Limb (tissue), 2 donors: ENCODE data around the gene PLET1.
"Not testable (repeated sequence)": the region's sequence is repeated elsewhere in the genome, so short reads cannot be mapped to it uniquely, and the experiment has no call there.

Source experiments
- DNase-seq, 2 donors: peaks; one replicate each; pipeline ENCODE4 v3.0.0-alpha.2; 2016; ENCODE audit errors: extremely low spot score in 2 of 2

Gene PLET1

DNA sequence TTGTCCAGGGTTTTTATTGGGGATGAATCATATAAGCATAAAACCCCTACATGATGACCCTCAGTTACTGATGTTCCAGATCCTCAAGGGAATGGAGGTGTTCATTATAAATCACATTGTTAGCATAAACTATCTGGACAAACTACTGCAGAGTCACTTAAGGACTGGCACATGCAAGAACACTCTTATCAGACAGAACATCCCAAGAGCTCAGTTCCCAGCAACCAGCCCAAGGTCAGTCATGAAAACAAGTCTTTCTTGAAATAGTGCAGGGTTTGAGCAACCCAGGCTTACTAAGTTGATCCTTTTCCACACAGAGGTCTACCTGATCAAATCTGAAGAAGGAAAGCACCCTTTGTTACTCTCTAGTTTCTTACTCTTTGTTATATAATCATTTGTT lies 48.0 kb downstream of the PLET1 start:
- DNase-seq, result no peak

DNA sequence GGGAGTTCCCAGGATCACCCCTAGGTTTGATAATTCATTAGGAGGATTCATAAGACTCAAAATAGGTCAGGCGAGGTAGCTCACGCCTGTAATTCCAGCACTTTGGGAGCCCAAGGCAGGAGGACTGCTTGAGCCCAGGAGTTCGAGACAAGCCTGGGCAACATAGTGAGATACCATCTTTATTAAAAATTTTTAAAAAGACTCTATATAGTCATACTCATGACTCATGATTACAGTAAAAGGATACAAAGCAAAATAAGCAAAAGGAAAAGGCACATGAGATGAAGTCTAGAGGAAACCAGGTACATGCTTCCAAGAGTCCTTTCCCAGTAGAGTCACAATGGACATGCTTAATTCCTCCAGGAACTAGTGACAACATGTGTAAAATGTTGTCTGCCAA lies 48.4 kb downstream of the PLET1 start:
- no peak for DNase-seq

DNA sequence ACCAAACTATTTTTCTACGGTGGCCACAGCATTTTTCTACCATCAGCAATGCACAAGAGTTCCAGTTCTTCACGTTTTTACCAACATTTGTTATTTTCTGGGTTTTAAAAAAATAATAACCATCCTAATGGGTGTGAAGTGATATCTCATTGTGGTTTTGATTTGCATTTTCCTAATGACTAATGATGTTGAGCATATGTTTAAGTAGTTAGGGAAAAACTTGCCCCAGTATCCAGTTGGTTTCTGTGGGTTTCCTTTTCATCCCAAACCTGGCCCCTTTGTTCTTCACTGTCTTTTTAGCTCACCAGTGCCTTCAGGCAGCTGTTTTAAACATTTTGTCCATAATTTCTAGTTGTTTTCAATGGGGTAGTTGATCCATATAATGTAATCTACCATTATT lies 49.1 kb downstream of the PLET1 start:
- DNase-seq, result no peak

DNA sequence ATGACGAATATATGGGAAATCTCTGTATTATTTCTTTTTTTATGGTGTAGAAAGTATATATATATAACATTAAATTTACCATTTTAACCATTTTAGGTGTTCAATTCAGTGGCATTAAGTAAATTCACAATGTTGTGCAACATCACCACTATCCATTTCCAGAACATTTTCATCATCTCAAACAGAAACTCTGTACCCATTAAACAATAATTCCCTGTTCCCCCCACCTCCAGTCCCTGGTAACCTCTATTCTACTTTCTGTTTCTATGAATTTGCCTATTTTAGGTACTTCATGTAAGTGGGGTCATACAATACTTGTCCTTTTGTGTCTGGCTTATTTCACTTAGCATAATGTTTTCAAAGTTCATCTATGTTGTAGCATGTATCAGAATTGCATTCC lies 49.8 kb downstream of the PLET1 start:
- DNase-seq, result no peak

DNA sequence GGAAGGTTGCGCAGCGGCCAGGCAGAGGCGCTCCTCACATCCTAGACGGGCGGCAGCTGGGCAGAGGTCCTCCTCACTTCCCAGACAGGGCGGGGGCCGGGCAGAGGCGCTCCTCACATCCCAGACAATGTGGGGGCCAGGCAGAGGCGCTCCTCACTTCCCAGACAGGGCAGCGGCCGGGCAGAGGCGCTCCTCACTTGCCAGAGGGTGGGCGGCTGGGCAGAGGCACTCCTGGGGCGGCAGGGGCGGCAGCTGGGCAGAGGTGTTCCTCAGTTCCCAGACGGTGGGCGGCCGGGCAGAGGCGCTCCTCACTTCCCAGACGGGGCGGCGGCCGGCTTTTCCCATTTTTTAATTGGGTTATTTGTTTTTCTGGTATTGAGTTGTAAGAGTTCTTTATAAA lies 54.6 kb downstream of the PLET1 start:
- no peak for DNase-seq

DNA sequence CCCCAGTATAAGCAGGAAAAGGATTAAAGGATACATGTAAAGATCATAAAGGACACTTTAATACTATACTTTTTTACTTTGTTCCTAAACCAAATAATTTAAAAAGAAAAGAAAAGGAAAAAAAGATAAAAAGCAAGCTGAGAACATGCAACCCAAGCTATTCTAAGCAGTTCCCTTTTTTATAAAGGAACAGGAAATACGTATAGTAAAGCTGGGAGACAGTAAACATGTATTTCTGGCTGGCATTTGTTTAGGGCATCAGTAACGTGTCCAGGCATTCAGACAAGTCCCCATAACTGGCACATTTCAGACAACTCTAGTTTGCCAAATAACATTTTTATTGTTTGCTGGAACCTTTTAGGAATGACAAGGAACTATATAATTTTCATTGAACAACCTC lies 60.4 kb downstream of the PLET1 start:
- no peak for DNase-seq

DNA sequence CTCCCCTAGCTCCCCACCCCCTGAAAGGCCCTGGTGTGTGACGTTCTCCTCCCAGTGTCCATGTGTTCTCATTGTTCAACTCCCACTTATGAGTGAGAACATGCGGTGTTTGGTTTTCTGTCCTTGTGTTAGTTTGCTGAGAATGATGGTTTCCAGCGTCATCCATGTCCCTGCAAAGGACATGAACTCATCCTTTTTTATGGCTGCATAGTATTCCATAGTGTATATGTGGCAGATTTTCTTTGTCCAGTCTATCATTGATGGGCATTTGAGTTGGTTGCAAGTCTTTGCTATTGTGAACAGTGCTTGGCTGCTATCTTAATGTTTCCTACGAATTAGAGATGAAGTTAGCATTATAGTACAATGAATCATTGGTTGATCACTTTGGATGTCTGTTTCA lies 61.6 kb downstream of the PLET1 start:
- not testable (repeated sequence) for DNase-seq
